GM23248 (cell line): Measurements from ENCODE around the gene ACIN1. TPM values are rescaled to one million over a fixed set of nuclear protein-coding genes. Genes with fewer than 3 reads are reported as not detected.

ENCODE experiments used
- DNase-seq: peaks from one replicate; pipeline ENCODE4 v3.0.0-alpha.2; 2015
- H2AFZ ChIP-seq: fragments of 200-600 bp; sonication (generic); 2 replicates; pipeline ENCODE4 v1.6.1; 2016; ENCODE audit warnings: antibody characterized with exemption
- H3F3A ChIP-seq: fragments of 200-600 bp; sonication (generic); 2 replicates; pipeline ENCODE4 v1.6.1; 2016; ENCODE audit warnings: mild to moderate bottlenecking, antibody characterized with exemption, mixed run types; ENCODE audit not compliant: insufficient read depth
- H3K27ac ChIP-seq: fragments of 200-600 bp; sonication (generic); 2 replicates; pipeline ENCODE4 v1.5.1; 2016; ENCODE audit warnings: mild to moderate bottlenecking
- H3K27me3 ChIP-seq: fragments of 200-600 bp; sonication (generic); replicated peaks from 2 replicates; pipeline ENCODE4 v1.6.1; 2016; ENCODE audit warnings: mild to moderate bottlenecking; ENCODE audit not compliant: insufficient read depth
- H3K36me3 ChIP-seq: fragments of 200-600 bp; sonication (generic); 2 replicates; pipeline ENCODE4 v1.6.1; 2016; ENCODE audit warnings: low read depth, mild to moderate bottlenecking
- H3K4me1 ChIP-seq: fragments of 200-600 bp; sonication (generic); 2 replicates; pipeline ENCODE4 v1.6.1; 2016; ENCODE audit warnings: mild to moderate bottlenecking; ENCODE audit not compliant: insufficient read depth
- H3K4me2 ChIP-seq: fragments of 200-600 bp; sonication (generic); one replicate; pipeline ENCODE4 v1.6.1; 2016; ENCODE audit warnings: mild to moderate bottlenecking; ENCODE audit not compliant: unreplicated experiment
- H3K4me3 ChIP-seq: fragments of 200-600 bp; sonication (generic); 2 replicates; pipeline ENCODE4 v1.5.1; 2016; ENCODE audit warnings: mild to moderate bottlenecking
- H3K79me2 ChIP-seq: fragments of 200-600 bp; sonication (generic); 2 replicates; pipeline ENCODE4 v1.6.1; 2016; ENCODE audit warnings: mild to moderate bottlenecking; ENCODE audit not compliant: insufficient read depth
- H3K9ac ChIP-seq: fragments of 200-600 bp; sonication (generic); 2 replicates; pipeline ENCODE4 v1.6.1; 2016; ENCODE audit warnings: mild to moderate bottlenecking
- H3K9me2 ChIP-seq: fragments of 200-600 bp; sonication (generic); 2 replicates; pipeline ENCODE4 v1.6.1; 2016; ENCODE audit warnings: mixed run types, mild to moderate bottlenecking, moderate library complexity; ENCODE audit not compliant: insufficient read depth
- H3K9me3 ChIP-seq: fragments of 200-600 bp; sonication (generic); one replicate; pipeline ENCODE4 v1.6.1; 2017; ENCODE audit warnings: low read depth
- H4K20me1 ChIP-seq: fragments of 200-600 bp; sonication (generic); 2 replicates; pipeline ENCODE4 v1.6.0; 2016; ENCODE audit not compliant: insufficient read depth
- EZH2 ChIP-seq: fragments of 200-600 bp; sonication (generic); IDR thresholded peaks from 2 replicates; pipeline ENCODE4 v1.6.1; 2018; ENCODE audit warnings: antibody characterized with exemption, mild to moderate bottlenecking; ENCODE audit not compliant: insufficient read depth, poor library complexity, severe bottlenecking
- EZH2phosphoT487 ChIP-seq: fragments of 200-600 bp; sonication (generic); IDR thresholded peaks from 2 replicates; pipeline ENCODE4 v1.6.1; 2018; ENCODE audit warnings: antibody characterized with exemption, moderate library complexity, mild to moderate bottlenecking, low read depth; ENCODE audit not compliant: insufficient read depth
- WGBS, 2 experiments: methylation state at CpG; one replicate each; pipeline ENCODE4 v1.1.6; 2015 to 2017; ENCODE audit warnings: low lambda C conversion rate in 2 of 2, low coverage in 1 of 2; ENCODE audit errors: missing lambda C conversion rate in 2 of 2; 5-methylcytosine and 5-hydroxymethylcytosine counted together
- in situ Hi-C: fragments of 300-500 bp; cut with MboI; formaldehyde crosslinking; loops from 2 replicates; pipeline ENCODE4 v1.15.0; 2020
- polyA plus RNA-seq: library from polyadenylated mRNA; unstranded; fragments of >200 nt; fragmentation: Nextera tagmentation; extraction: Ambion mirVana; gene quantifications from 2 replicates; pipeline ENCODE4 v1.2.1, GENCODE V29; 2016
- total RNA-seq: library from RNA; depleted of rRNA; stranded (reverse); fragments of >200 nt; shearing (Covaris generic); gene quantifications from 2 replicates; pipeline ENCODE4 v1.2.3, GENCODE V29; 2014

The ACIN1 gene
- total and polyA plus RNA-seq, 2 experiments from 2014 or later: 35.5 to 63.7 TPM

DNA sequence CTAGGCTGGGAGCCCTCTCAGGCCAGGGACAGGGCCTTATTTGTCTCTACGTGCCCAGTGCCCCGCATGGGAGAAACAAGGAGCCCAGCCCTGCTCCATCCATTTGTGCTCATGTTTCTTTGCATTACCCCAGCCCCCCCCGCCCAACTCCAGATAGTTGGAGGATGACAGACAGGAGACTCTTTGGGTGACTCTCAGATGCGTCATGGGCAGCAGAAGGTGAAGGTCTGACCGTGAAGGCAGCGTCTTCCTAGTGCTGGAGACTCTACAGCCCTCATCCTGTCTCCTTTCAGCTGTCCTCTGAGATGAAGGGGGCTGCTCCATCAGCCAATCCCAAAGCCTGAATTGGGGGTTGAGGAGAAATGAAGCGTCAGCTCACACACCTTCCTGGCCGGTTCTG, 53.2 kb downstream of the ACIN1 start:
- TF ChIP-seq EZH2phosphoT487 (no peak), EZH2 (no peak)
- Histone ChIP-seq H3K36me3 (no peaks in the 10 kb centered on the region), H3F3A (no peaks in the 10 kb centered on the region), H3K4me2 (no peak overlapping the region), H2AFZ (no peak overlapping the region), H3K27me3 (no peaks in the 10 kb centered on the region), H3K9ac (no peak overlapping the region), H3K79me2 (no peaks in the 10 kb centered on the region), H3K4me1 (no peaks in the 10 kb centered on the region), H4K20me1 (no peaks in the 10 kb centered on the region), H3K27ac (no peak overlapping the region), H3K9me2 (no peaks in the 10 kb centered on the region), H3K9me3 (no peaks in the 10 kb centered on the region), H3K4me3 (no peak overlapping the region)
- in situ Hi-C loops: no loop called here
- WGBS, 2 experiments: 36 to 58% methylated on average over 8 of the region's 8 CpGs
- DNase-seq: peak; percentile 67

DNA sequence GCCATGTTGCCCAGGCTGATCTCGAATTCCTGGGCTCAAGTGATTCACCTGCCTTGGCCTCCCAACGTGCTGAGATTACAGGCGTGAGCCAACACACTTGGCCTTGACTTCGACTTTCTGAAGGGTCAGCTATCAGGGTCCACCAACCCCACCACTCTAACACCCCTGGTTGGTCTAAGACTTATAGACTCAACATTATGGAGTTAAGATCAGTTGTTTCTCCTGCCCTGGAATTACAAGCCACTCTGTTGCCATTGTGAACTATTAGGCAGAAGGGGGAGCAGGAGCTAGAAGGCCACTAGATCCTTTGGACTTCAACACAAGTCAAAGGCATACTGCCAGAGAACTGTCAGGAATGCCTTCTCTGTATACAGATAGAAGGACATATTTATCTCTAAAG, 54.8 kb downstream of the ACIN1 start:
- H2AFZ ChIP-seq: no peak overlapping the region
- in situ Hi-C loops: no loop called here
- H4K20me1 ChIP-seq: no peaks in the 10 kb centered on the region
- no peaks in the 10 kb centered on the region for H3K36me3 ChIP-seq
- no peak for DNase-seq
- H3K9ac ChIP-seq: no peak overlapping the region
- H3K4me2 ChIP-seq: no peak overlapping the region
- WGBS, 2 experiments: 85 to 90% methylated on average over 4 of the region's 4 CpGs
- H3K9me2 ChIP-seq: no peaks in the 10 kb centered on the region
- no peaks in the 10 kb centered on the region for H3K9me3 ChIP-seq
- TF ChIP-seq EZH2phosphoT487 (no peak), EZH2 (no peak)
- H3K27me3 ChIP-seq: no peaks in the 10 kb centered on the region
- no peaks in the 10 kb centered on the region for H3K79me2 ChIP-seq
- 0 out of 2 replicates have a peak, but pooled peaks cover 4% of the 10 kb centered on the region for H3K4me1 ChIP-seq
- H3K4me3 ChIP-seq: no peak overlapping the region
- no peak overlapping the region for H3K27ac ChIP-seq
- no peaks in the 10 kb centered on the region for H3F3A ChIP-seq

DNA sequence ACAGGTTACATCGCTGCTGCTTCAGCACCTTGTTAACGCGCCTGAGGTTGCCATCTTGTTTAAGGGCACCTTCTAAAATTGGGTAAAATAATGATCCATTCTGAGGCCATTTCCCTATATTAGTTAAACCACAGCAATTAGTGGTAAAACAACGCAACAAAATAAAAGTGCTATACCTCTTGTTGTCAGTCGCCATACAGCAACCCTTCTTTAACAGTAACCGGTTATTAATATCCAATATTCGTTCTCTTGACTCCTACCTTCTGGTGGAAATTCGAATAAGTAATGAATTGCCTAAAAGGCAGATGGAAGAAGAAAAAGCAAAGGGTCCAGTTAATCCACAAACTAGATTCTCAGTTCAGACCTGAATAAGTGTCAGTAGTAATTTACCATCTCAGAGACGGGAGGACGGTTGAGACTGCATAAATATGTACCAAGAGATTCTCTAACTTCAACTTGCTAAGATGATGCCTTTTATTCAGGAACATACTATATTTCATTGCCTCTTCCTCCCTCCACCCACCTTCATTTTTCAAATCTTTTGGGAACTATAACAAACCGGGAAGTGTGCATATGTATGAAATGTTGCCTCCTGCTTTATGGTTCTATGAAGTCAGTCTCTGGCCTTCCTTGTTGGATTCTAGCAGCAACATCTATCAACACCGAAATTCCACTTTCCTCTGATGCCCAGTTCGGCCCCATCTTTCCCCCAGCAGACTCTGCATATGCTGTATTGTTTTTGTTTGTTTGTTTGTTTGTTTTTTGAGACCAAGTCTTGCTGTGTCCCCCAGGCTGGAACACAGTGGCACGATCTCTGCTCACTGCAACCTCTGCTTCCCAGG, 59.4 kb downstream of the ACIN1 start:
- peaks cover 15% of the 10 kb centered on the region for H3K4me1 ChIP-seq
- peak overlapping the region; percentile 93 for H2AFZ ChIP-seq
- no peak for DNase-seq
- peaks cover 42% of the 10 kb centered on the region for H3K79me2 ChIP-seq
- no peak for TF ChIP-seq EZH2phosphoT487
- TF ChIP-seq EZH2: no peak
- peak overlapping the region; percentile 96 for H3K4me3 ChIP-seq
- H3F3A ChIP-seq: no peaks in the 10 kb centered on the region
- H3K27me3 ChIP-seq: no peaks in the 10 kb centered on the region
- 58 to 59% methylated on average over 14 of the region's 14 CpGs for WGBS, 2 experiments
- no peaks in the 10 kb centered on the region for H4K20me1 ChIP-seq
- H3K9ac ChIP-seq: peak overlapping the region; percentile 99
- H3K9me3 ChIP-seq: no peaks in the 10 kb centered on the region
- peak overlapping the region; percentile 95 for H3K27ac ChIP-seq
- in situ Hi-C loops: no loop called here
- H3K36me3 ChIP-seq: peaks cover 23% of the 10 kb centered on the region
- peak overlapping the region; percentile 88 for H3K4me2 ChIP-seq
- H3K9me2 ChIP-seq: no peaks in the 10 kb centered on the region

DNA sequence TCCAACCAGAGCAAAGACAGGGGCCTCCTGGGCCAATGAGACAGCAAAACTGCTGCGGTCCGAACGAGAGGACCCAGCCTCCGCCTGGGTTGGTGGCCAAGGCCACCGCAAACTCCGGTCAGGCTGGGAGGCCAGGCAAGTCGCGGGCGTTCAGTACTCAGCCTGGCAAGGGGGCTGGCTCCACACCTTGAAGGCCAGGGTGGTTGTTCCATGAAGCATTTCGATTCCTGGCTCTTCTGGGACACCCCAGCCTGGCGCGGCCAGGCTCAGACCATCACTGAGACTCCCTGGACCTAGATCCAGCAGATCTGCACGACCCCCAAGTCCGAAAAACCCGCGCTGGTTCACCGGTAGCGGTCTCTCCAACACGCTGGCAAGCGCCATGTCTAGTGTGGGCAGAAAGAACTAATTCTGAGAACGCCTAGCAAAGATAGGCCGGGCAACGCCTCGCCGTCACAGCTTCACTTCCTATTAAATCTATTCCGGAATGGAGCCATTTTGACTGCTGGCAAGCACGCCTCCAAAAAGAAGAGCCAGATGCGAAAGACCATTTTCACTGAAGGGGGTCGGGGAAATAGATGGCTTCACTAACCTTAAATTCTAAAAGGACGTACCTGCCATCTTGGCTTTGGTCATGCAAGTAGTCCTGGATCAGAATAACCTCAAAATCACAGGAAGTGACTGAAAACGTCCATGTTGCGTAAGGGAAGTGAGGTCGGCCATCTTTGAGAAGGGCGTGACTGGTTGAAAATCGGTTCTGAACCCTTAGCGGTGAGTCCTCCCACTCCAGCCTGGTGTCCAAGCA, 60.2 kb downstream of the ACIN1 start, which contains the start of gene PSMB5:
Gene PSMB5, minus strand, starts transcription at position 403 of the 805 bp plus-strand sequence. Its CDS starts 19 bp downstream, at position 384.
- 0 to 2% methylated on average over 36 of the region's 36 CpGs for WGBS, 2 experiments
- H3K4me2 ChIP-seq: peak within 1 kb of the TSS; percentile 88
- H3K9ac ChIP-seq: peak within 1 kb of the TSS; percentile 99
- peak within 1 kb of the TSS; percentile 93 for H2AFZ ChIP-seq
- peaks cover 47% of the 10 kb centered on the region for H3K79me2 ChIP-seq
- peaks cover 26% of the 10 kb centered on the region for H3K36me3 ChIP-seq
- peak within 1 kb of the TSS; percentile 96 for H3K4me3 ChIP-seq
- peak within 1 kb of the TSS; percentile 95 for H3K27ac ChIP-seq
- H3K27me3 ChIP-seq: no peaks in the 10 kb centered on the region
- no peaks in the 10 kb centered on the region for H3F3A ChIP-seq
- peak; percentile 98 for DNase-seq
- in situ Hi-C loops: no loop called here
- H3K9me2 ChIP-seq: no peaks in the 10 kb centered on the region
- H3K4me1 ChIP-seq: peaks cover 15% of the 10 kb centered on the region
- no peaks in the 10 kb centered on the region for H4K20me1 ChIP-seq
- H3K9me3 ChIP-seq: no peaks in the 10 kb centered on the region
- no peak for TF ChIP-seq EZH2
- TF ChIP-seq EZH2phosphoT487: no peak
